Right lobe of liver (tissue), 4 donors: ENCODE data around the gene BMP7.

Source experiments
- POLR2A ChIP-seq: fragments of 450-650 bp; IDR thresholded peaks from one replicate; pipeline ENCODE4 v1.6.1; 2017; ENCODE audit warnings: antibody characterized with exemption, mild to moderate bottlenecking
- TF ChIP-seq, protein P1 (sequence below), 4 donors: fragments of 200-600 bp in 3 of 4; fragments of 450-650 bp in 1 of 4; IDR thresholded peaks; one replicate each; pipeline versions ENCODE4 v1.5.1 to v1.8.0; 2016 to 2022; ENCODE audit warnings: antibody characterized with exemption in 4 of 4, mild to moderate bottlenecking in 2 of 4
- donor health status: DM: no; HTN: no; CAD: no.
- donor health status: DM: no; HTN: no; CAD: no.
- donor health status: DM: no; HTN: yes; CAD: no.

DNA sequence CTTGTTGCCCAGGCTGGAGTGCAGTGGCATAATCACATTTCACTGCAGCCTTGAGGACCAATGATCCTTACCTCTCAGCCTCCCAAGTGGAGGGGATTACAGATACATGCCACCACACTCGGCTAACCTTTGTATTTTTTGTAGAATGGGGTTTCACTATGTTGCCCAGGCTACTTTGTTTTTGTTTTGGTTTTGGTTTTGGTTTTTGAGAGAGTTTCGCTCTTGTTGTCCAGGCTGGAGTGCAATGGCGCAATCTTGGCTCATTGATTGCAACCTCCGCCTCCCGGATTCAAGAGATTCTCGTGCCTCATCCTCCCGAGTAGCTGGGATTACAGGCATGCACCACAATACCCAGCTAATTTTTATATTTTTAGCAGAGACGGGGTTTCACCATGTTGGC is 105.5 kb downstream of the BMP7 start:
- TF ChIP-seq, protein P1, sequence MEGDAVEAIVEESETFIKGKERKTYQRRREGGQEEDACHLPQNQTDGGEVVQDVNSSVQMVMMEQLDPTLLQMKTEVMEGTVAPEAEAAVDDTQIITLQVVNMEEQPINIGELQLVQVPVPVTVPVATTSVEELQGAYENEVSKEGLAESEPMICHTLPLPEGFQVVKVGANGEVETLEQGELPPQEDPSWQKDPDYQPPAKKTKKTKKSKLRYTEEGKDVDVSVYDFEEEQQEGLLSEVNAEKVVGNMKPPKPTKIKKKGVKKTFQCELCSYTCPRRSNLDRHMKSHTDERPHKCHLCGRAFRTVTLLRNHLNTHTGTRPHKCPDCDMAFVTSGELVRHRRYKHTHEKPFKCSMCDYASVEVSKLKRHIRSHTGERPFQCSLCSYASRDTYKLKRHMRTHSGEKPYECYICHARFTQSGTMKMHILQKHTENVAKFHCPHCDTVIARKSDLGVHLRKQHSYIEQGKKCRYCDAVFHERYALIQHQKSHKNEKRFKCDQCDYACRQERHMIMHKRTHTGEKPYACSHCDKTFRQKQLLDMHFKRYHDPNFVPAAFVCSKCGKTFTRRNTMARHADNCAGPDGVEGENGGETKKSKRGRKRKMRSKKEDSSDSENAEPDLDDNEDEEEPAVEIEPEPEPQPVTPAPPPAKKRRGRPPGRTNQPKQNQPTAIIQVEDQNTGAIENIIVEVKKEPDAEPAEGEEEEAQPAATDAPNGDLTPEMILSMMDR (IDR thresholded peaks at IDR 0.05): no peak
- TF ChIP-seq POLR2A: no peak
